Stimulated activated naive CD8-positive, alpha-beta T cell treated with anti-CD3 and anti-CD28 coated beads, Interleukin-15, Interleukin-2, amounts not matched to agents 100 ng/mL and 50 ng/mL, for 24 hours (primary cell): ENCODE measurements around the gene PIGQ.
A peak's percentile ranks its signal among the peaks of the same experiment; 100 is the strongest.
"Not testable (repeated sequence)": the region's sequence is repeated elsewhere in the genome, so short reads cannot be mapped to it uniquely, and the experiment has no call there.

Experiments used
- H3K27ac Mint-ChIP-seq: one replicate; pipeline ENCODE4 v1.8.0; 2021; ENCODE audit warnings: mild to moderate bottlenecking, mixed read lengths
- H3K27me3 Mint-ChIP-seq: one replicate; pipeline ENCODE4 v1.8.0; 2021; ENCODE audit warnings: mixed read lengths
- H3K36me3 Mint-ChIP-seq: one replicate; pipeline ENCODE4 v1.8.0; 2021; ENCODE audit warnings: low read depth, mixed read lengths
- H3K4me1 Mint-ChIP-seq: one replicate; pipeline ENCODE4 v1.8.0; 2021; ENCODE audit warnings: low read depth, mixed read lengths
- H3K4me3 Mint-ChIP-seq: one replicate; pipeline ENCODE4 v1.8.0; 2021; ENCODE audit warnings: mild to moderate bottlenecking, mixed read lengths
- H3K9me3 Mint-ChIP-seq: one replicate; pipeline ENCODE4 v1.8.0; 2021; ENCODE audit warnings: mixed read lengths

The PIGQ gene

DNA sequence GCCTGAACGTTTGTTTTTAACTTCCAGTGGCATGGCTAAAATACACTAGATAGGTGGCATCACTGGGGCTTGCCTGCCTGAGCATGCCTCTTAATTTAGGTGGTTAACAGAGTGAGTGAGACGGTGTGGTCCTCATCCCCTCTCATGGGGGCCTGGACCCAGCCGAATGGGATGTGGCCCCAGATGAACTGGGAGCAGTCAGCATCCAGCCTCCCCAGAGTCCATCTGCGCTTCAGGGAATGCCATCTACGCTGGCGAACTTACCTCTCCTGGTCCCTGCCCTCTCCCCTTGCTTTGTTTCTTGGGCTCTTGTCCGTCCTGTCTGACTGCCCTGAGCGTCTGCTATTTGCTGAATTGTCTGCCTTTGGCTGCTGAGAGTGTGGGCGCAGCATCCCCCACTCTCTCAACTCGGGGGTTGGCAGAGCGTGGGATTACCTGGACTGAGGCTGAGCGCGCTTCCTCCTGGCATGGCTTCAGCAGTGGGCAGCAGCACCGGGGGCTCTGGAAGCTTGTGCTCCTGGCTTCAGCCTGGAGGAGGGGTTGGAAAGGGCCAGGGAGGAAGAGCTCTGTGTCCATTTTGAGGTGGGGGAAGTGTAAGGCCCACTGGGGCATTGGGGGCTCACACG is 22.2 kb downstream of the PIGQ start:
- Mint-ChIP-seq H3K4me3 (no peak overlapping the region), H3K27ac (no peak overlapping the region), H3K4me1 (peaks cover 35% of the 10 kb centered on the region), H3K9me3 (no peaks in the 10 kb centered on the region), H3K36me3 (peaks cover 7% of the 10 kb centered on the region), H3K27me3 (no peaks in the 10 kb centered on the region)

DNA sequence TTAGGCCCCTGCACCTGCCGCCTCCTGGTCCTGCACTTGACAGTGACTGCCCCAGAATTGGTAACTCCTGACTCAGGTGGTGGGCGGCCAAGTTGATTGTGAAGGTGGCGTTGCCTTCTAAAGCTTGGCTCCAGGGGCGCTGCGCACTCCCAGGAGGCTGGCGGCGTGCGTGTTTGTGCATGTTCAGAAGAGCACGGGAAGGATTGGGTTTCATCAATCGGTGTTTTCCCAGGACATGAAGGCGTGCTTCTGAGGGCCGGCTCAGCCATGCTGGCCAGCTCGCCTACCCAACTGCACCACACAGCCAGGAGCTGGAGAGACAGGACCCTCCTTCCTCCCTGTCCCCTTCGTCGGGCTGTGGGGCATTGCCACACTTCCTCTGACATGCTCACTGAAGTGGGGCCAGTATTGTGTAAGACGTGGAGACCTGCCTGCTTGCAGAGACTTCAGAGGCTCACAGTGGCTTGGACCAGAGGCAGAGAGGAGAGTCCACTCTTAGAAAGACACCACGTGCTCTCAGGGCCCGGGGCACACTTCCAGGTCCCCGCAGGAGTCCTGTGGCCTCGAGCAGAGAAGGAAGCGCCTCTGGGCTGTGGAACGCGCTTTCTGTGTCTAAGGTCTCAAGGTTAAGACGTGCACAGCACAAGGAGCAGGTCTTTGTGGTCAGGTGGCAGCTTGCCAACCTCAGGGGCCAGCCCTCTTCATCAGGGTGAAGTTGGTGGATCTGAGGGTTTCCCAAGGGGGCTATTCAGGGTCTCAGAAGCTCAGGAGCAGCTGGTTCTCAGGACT is 22.9 kb downstream of the PIGQ start:
- Mint-ChIP-seq H3K27me3 (no peaks in the 10 kb centered on the region), H3K36me3 (peaks cover 4% of the 10 kb centered on the region), H3K4me1 (peaks cover 32% of the 10 kb centered on the region), H3K4me3 (no peak overlapping the region), H3K9me3 (no peaks in the 10 kb centered on the region), H3K27ac (no peak overlapping the region)

- H3K4me3 Mint-ChIP-seq = no peak overlapping the region
- H3K27ac Mint-ChIP-seq = no peak overlapping the region
These were observed 23.6 kb downstream of the PIGQ start for GRCh38 chr16:593406-593805.

DNA sequence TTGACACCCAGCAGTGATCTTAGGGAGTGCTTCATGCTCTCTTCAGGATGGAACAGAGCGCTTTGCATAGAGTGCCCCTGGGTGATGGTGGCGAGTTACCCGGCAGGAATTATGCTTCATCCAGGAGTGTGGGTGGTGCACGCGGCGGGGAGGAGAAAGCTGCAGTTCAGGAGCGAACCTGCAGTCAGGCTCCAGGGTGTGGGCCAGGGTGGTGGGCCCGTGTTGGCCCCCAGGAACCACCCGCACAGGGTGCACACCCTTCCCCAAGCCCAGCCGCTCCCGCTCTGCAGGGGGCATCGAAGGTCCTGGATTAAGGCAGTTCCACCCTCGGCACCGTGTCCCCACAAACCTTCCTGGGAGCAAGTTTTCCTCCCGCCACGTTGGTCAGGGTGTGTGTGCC is 24.0 kb downstream of the PIGQ start:
- Mint-ChIP-seq H3K27ac (no peak overlapping the region), H3K4me1 (peaks cover 32% of the 10 kb centered on the region), H3K27me3 (no peaks in the 10 kb centered on the region), H3K9me3 (no peaks in the 10 kb centered on the region), H3K36me3 (no peaks in the 10 kb centered on the region), H3K4me3 (no peak overlapping the region)

More at GRCh38 chr16:593406-593805, 23.6 kb downstream of the PIGQ start:
- no peaks in the 10 kb centered on the region for H3K27me3 Mint-ChIP-seq
- no peaks in the 10 kb centered on the region for H3K9me3 Mint-ChIP-seq
- H3K4me1 Mint-ChIP-seq = peaks cover 32% of the 10 kb centered on the region
- H3K36me3 Mint-ChIP-seq = peaks cover under 1% of the 10 kb centered on the region

DNA sequence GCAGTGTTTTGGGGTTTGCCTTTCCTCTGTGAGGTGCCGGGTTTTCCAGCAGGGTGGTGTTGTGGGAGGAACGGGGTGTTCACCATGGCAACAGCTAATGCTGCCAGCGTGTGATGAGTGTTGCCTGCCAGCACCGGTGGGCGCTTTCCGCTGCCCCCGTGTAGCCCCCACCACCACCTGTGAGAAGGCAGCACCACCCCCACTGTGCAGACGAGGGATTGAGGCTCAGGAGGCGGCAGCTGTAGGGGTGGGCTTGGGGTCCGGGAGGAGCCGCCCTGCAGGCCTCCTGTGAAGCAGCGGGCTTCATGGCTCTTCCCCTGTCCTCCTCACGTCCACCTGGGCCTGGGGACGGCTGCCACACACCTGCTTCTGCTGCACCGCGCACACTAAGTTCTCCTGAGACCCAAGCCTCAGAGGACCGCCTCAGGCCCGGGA is 25.3 kb downstream of the PIGQ start:
- no peak overlapping the region for H3K27ac Mint-ChIP-seq

DNA sequence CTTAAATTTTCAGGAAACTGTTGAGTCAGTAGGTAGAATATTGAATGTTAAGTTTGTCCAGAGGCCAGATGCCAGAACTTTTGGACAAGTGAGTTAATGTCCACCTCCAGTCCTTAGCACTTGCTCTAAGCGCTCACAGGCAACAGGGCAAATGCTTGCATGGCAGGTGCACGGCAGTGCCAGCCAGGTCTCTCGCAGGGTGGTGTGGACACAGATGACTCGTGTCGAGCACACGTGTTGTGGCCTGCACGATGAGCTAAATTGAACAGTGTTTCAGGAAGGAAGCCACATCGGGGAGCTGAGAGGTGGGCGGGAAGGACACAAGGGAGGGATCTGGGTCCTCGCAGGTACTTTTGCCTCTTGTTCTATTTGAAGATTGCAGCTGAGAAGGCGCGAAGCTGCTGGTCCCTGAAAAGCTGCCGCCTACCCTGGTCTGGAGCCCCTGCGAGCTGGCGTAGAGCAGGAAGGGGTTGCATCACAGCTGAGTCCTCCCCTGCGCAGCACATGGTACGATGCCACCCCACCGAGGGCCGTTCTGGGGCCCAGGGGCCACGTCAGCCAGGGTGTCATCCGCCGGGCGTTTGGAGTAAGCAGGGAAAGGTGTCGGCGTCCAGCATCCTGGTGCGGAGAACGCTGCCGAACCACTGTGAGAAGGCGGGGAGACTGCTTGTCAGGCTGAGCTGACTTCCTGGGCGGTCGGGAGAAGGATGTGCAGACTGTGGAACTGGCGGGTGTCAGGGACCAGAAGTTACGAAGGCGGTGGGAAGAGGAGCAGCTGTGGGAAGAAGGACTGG is 26.4 kb downstream of the PIGQ start:
- Mint-ChIP-seq H3K4me1 (peaks cover 24% of the 10 kb centered on the region), H3K27ac (peak overlapping the region; percentile 55), H3K9me3 (no peaks in the 10 kb centered on the region), H3K36me3 (no peaks in the 10 kb centered on the region), H3K27me3 (no peaks in the 10 kb centered on the region), H3K4me3 (no peak overlapping the region)

More for the DNA sequence above, 25.3 kb downstream of the PIGQ start:
- H3K9me3 Mint-ChIP-seq = no peaks in the 10 kb centered on the region
- peaks cover 32% of the 10 kb centered on the region for H3K4me1 Mint-ChIP-seq
- no peaks in the 10 kb centered on the region for H3K27me3 Mint-ChIP-seq
- no peak overlapping the region for H3K4me3 Mint-ChIP-seq
- no peaks in the 10 kb centered on the region for H3K36me3 Mint-ChIP-seq

DNA sequence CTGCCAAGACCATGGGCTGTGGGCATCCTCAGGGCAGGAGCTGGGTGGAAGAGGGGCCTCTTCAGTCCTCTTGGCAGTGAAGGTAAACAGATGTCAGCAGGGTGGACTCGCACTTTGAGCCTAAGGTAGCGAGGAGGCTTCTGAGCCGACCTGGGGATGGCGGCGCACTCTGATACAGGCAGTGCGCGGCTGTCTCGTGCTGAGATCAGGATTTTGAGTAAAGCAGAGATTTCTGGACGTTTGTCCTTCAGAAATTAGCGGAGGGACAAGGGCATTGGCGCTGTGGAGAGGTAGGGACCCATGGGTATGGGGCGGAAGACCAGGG is 26.9 kb downstream of the PIGQ start:
- Mint-ChIP-seq H3K4me1 (peaks cover 22% of the 10 kb centered on the region), H3K9me3 (no peaks in the 10 kb centered on the region), H3K27me3 (no peaks in the 10 kb centered on the region), H3K4me3 (no peak overlapping the region), H3K27ac (no peak overlapping the region), H3K36me3 (no peaks in the 10 kb centered on the region)

GRCh38 chr16:597655-598054 is 27.9 kb downstream of the PIGQ start:
- not testable (repeated sequence) for H3K36me3 Mint-ChIP-seq, H3K9me3 Mint-ChIP-seq, H3K27ac Mint-ChIP-seq, H3K4me3 Mint-ChIP-seq, H3K27me3 Mint-ChIP-seq
- H3K4me1 Mint-ChIP-seq = peaks cover 19% of the 10 kb centered on the region

GRCh38 chr16:598823-599739 is 29.3 kb downstream of the PIGQ start:
- Mint-ChIP-seq H3K4me3 (no peak overlapping the region), H3K36me3 (no peaks in the 10 kb centered on the region), H3K4me1 (peaks cover 22% of the 10 kb centered on the region), H3K9me3 (no peaks in the 10 kb centered on the region), H3K27me3 (no peaks in the 10 kb centered on the region), H3K27ac (no peak overlapping the region)

- no peaks in the 10 kb centered on the region for H3K27me3 Mint-ChIP-seq
- peaks cover 14% of the 10 kb centered on the region for H3K4me1 Mint-ChIP-seq
- H3K27ac Mint-ChIP-seq = no peak overlapping the region
- peaks cover 4% of the 10 kb centered on the region for H3K36me3 Mint-ChIP-seq
- no peak overlapping the region for H3K4me3 Mint-ChIP-seq
- H3K9me3 Mint-ChIP-seq = no peaks in the 10 kb centered on the region
These were observed 31.0 kb downstream of the PIGQ start for GRCh38 chr16:600781-601180.

DNA sequence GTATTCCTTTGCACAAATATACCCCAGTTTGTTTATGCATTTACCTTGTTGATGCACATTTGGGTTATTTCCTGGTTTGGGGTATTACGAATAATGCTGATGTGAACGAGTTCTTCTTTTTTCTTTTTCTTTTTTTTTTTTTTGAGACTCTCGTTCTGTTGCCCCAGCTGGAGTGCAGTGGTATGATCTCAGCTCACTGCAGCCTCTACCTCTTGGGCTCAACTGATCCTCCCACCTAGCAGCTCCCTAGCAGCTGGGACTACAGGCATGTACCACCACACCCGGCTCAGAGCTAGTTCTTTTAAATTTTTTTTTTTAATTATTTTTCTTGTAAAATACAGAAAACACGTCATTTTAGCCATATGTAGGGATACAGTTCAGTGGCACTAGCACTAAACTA is 34.2 kb downstream of the PIGQ start:
- H3K27ac Mint-ChIP-seq = no peak overlapping the region
- peaks cover 18% of the 10 kb centered on the region for H3K4me1 Mint-ChIP-seq
- H3K36me3 Mint-ChIP-seq = peaks cover 4% of the 10 kb centered on the region
- H3K9me3 Mint-ChIP-seq = no peaks in the 10 kb centered on the region
- no peaks in the 10 kb centered on the region for H3K27me3 Mint-ChIP-seq
- H3K4me3 Mint-ChIP-seq = no peak overlapping the region

GRCh38 chr16:606656-607307 is 37.0 kb downstream of the PIGQ start:
- H3K9me3 Mint-ChIP-seq = no peaks in the 10 kb centered on the region
- H3K4me3 Mint-ChIP-seq = no peak overlapping the region
- H3K27ac Mint-ChIP-seq = no peak overlapping the region
- peaks cover 4% of the 10 kb centered on the region for H3K36me3 Mint-ChIP-seq
- H3K27me3 Mint-ChIP-seq = no peaks in the 10 kb centered on the region
- peaks cover 25% of the 10 kb centered on the region for H3K4me1 Mint-ChIP-seq

GRCh38 chr16:608019-608418 is 38.3 kb downstream of the PIGQ start:
- peaks cover 4% of the 10 kb centered on the region for H3K36me3 Mint-ChIP-seq
- H3K27ac Mint-ChIP-seq = peak overlapping the region; percentile 84
- H3K4me3 Mint-ChIP-seq = peak overlapping the region; percentile 48

GRCh38 chr16:609316-609715 is 39.5 kb downstream of the PIGQ start:
- H3K27ac Mint-ChIP-seq = no peak overlapping the region
- H3K4me3 Mint-ChIP-seq = no peak overlapping the region
- no peaks in the 10 kb centered on the region for H3K9me3 Mint-ChIP-seq
- H3K4me1 Mint-ChIP-seq = peaks cover 15% of the 10 kb centered on the region
- peaks cover 3% of the 10 kb centered on the region for H3K36me3 Mint-ChIP-seq
- H3K27me3 Mint-ChIP-seq = no peaks in the 10 kb centered on the region

More at GRCh38 chr16:608019-608418, 38.3 kb downstream of the PIGQ start:
- no peaks in the 10 kb centered on the region for H3K27me3 Mint-ChIP-seq
- peaks cover 21% of the 10 kb centered on the region for H3K4me1 Mint-ChIP-seq
- no peaks in the 10 kb centered on the region for H3K9me3 Mint-ChIP-seq
